DMS53 treated with DMSO at 0.1 percent for 48 hours (cell line): Measurements from ENCODE around the gene PHACTR2.

Experiments
- DNase-seq: peaks from one replicate; lab custom pipeline; 2025; ENCODE audit not compliant: unreplicated experiment; lab: John Stamatoyannopoulos, UW

Gene PHACTR2

DNA sequence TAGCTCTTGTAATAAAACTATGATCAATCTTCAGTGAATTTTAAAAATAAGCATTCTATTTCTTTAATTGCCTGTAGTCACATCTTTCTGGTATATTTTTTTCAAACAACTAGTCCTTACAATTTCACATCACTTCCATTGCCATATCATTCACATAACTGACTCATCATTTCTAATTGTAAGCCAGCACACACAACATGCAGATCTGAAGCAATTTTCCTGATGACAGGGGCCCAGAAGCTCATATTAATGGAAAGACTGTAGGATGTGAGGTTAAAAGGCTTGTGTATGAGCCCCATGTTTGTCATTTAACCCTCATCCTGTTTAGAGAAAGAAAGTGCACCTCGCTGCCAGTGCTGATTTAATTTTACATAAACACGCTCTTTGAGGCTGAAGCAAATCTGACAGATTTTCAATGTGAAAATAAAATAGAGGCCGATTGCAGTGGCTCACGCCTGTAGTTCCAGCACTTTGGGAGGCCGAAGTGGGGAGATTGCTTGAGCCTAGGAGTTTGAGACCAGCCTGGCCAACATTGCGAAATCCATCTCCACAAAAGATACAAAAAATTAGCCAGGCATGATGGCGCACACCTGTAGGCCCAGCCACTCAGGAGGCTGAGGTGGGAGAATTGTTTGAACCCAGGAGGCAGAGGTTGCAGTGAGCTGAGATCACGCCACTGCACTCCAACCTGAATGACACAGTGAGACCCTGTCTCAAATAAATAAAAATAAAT, 125.2 kb downstream of the PHACTR2 start:
- DNase-seq, result no peak

- no peak for DNase-seq
Measured at GRCh38 chr6:143803769-143804568, 126.2 kb downstream of the PHACTR2 start.

- no peak for DNase-seq
Measured at GRCh38 chr6:143804835-143805239, 127.1 kb downstream of the PHACTR2 start.

DNA sequence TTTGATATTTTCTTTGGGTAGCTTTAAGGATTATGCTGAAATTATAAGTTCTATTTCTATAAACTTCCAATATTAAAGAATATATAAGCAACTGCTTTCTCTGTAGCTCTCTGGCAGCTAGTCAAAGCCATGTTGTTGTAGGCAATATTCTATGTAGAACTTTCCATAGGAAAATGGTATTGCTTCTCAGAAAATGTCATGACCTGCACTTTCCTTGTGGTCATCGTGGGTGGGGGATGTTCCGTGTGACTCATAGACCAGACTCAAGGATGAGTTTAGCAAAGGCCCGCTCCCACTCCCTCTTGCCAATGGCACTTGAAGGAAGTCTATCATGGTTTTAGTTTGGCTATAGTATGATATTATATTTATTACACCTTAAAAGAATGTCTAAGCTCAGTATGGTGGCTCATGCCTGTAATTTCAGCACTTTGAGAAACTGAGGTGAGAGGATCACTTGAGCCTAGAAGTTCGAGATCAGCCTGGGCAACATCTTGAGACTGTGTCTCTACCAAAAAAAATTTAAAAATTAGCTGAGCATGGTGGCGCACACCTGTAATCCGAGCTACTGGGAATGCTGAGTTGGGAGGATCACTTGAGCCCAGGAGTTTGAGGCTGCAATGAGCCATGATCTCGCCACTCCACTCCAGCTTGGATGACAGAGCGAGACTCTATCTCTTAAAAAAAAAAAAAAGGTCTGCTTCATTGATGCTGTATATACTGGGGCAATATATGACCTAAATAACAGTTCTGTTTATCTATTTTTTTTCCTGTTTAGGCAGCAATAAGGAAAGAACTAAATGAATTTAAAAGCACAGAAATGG, 128.7 kb downstream of the PHACTR2 start:
- no peak for DNase-seq

- no peak for DNase-seq
Measured at GRCh38 chr6:143807103-143807772, 129.5 kb downstream of the PHACTR2 start.

DNA sequence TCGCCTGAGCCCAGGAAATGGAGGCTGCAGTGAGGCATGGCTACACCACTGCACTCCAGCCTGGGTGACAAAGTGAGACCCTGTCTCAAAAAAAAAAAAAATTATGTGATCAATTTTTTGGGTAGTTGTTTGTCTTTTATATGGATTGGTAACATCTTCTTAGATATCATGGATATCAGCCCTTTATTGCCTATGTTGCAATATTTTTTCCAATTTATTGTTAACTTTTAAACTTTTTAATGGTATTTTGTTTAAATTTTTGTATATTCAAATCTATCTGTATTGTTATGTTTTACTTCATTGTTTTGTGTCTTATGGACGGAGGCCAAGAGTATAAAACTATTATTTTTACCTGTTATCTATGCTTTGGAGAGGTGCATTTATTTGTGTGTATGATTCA, 133.0 kb downstream of the PHACTR2 start:
- no peak for DNase-seq

- DNase-seq, result no peak
Measured at GRCh38 chr6:143811501-143812157, 133.9 kb downstream of the PHACTR2 start.

DNA sequence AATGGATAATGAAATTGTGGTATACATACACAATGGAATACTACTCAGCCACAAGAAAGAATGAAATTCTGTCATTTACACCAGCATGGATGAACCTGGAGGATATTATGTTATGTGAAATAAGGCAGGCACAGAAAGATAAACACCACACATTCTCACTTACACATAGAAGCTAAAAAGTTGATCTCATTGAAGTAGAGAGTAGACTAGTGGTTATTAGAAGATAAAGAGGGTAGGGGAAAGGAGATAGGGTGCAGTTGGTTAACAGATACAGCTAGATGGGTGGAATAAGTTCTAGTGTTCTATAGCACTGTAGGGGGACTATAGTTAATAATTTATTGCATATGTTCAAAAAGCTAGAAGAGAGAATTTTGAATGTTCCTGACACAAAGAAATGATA, 139.9 kb downstream of the PHACTR2 start:
- no peak for DNase-seq

DNA sequence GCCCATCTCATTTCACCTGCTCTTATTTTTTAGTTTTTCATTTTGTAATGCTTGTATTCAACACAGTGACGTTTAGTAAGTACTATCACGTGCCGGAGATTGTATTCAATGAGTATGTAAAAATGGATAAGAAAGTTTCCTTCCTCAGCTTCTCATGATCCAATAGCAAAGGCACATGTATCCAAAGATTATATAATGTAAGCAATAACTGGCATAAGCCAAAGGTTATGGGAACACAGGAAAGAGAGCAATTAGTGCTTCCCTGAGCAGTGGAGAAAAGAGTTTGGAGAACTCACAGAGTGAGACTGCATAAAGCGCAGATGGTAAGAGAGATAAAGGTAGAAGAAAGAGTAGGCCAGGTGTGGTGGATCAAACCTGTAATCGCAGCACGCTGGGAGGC, 143.6 kb downstream of the PHACTR2 start:
- no peak for DNase-seq

GRCh38 chr6:143822584-143823024, 144.8 kb downstream of the PHACTR2 start:
- DNase-seq, result no peak

DNA sequence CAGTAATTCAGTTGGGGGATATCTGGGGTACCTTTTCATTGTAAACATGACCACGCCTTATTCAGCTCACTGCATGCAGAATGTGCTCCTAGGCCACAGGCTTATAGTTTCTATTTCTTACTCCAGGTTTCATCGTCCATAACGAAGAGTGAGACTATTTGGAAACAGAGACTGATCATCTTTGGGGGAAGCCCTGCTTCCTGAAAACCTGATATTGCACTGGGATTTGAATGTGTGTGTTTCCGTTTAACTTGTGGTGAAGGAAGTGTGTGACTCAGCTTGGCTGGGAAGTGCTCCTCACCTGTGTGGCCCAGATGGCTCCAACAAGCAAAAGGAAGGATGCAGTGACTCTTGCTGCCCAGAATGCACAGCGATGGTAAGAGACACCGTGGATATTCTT, 145.8 kb downstream of the PHACTR2 start:
- DNase-seq, result no peak

- no peak for DNase-seq
Measured at GRCh38 chr6:143828572-143828971, 150.8 kb downstream of the PHACTR2 start.

- DNase-seq, result no peak
Measured at GRCh38 chr6:143836150-143836549, 158.4 kb downstream of the PHACTR2 start.

DNA sequence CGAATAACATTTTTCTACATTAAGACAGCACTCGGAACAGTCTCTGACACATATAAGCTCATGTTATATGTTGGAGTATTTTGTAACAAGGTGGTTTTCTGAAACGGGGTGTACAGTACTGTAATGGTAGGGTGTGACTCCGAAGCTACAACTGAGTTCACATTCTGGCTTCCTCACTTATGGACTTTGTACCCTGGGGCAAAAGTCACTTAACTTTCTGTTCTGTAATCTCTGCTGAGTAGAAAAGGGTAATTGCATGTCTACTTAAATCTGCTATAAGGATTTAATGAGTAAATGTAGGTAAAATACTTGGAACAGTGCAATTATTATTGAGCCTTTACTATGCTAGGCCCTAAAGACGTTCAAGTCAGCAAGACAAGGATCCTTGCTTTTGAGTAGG, 160.6 kb downstream of the PHACTR2 start:
- no peak for DNase-seq

DNA sequence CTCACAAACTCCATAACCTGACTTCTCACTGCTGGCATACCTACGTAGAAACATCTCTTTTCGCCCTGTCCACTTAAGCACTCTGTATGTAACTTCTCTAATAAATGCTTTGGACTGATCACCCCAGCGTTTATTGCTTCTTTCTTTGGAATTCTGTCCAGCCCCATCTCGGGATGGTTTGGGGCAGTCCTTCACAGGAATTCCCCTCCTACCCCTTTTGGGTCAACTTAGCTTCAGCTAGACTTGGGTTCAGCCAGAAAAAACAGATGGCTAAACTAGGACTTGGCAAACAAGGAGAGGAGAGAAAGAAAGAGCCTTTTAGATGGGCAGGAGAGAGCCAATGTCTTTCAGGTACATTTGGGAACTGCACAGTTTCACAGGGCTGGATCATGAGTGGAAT, 161.4 kb downstream of the PHACTR2 start:
- DNase-seq, result no peak

GRCh38 chr6:143840595-143841265, 163.0 kb downstream of the PHACTR2 start:
- no peak for DNase-seq

DNA sequence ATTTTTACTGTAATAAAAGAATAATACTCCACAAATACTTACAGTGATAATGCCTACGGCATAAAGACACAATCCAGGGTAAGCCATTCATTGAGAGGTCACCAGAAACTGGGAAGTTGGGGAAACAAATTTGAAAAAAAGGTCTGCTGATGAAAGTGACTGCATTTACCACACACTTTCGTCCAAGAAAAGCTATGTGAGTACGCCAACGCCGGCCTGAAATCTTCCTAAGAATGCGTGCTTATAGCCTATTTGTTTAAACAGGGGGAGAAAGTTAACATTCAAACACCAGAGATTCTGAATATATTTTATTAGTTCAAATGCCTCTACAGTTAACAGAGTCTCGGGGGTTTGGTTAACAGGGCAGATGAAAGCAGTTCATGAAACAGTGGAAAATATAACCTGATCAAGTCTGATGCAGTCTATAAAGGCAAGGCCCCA, 164.7 kb downstream of the PHACTR2 start:
- DNase-seq, result peak; percentile 4

DNA sequence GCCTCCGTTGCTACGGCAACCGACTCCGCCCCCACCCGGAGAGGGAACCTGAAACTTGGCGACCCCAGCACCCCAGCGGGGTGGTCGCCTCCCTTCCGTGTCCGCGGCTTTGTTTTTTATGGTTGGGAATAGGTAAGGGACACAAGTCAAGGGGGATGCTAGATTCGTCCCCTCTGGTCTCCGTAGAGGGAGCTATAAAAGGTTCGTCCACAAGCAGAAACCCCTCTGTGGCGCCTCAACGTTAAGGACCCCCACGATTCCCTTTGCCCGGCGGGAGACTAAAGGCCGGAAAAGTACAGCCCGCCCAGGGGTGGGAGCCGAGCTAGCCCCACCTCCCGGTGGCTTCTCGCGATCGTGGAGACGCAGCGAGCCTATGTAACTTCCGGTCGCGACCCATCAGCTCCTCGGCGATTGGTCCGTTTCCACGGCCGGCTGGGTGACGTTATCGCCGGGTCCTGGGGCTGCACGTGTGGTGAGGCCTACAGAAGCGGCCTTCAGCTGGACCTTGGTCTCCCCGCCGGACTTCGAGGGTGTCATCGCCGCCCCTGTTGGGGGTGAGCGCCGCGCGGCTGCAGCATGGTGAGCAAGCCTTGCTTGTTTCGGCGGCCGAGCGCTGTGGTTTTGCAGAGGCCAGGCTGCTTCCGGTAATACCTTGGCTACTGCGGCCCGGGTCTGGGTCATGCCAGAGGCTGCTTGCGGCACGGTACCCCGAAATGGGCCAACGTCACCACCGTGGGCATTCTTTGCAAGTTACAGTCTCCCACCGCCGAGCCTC, 165.3 kb downstream of the PHACTR2 start, which contains the start of gene LTV1:
TSS of gene LTV1 (plus strand) at position 437 of the 775 bp plus-strand sequence. CDS start at position 577, 140 bp downstream.
- DNase-seq, result peak; percentile 76

- DNase-seq, result no peak
Measured at GRCh38 chr6:143843677-143843999, 165.9 kb downstream of the PHACTR2 start.
